CD4-positive, alpha-beta memory T cell (primary cell): ENCODE data around the gene CDHR1. TPM values are rescaled to one million over a fixed set of nuclear protein-coding genes. Genes with fewer than 3 reads are reported as not detected.
A peak's percentile ranks its signal among the peaks of the same experiment; 100 is the strongest.

Experiments
- CTCF ChIA-PET: fragments of 350-600 bp; sonication (Branson Sonifier 250); formaldehyde crosslinking; loops from one replicate; lab custom pipeline; 2021; ENCODE audit warnings: inconsistent platforms; ENCODE audit not compliant: partially characterized antibody; lab: Charles Lee
- POLR2A ChIA-PET: fragments of 350-600 bp; sonication (Branson Sonifier 250); formaldehyde crosslinking; loops from one replicate; lab custom pipeline; 2021; ENCODE audit not compliant: partially characterized antibody; lab: Charles Lee
- DNase-seq, 5 donors: peaks; one replicate each; pipeline versions ENCODE4 v3.0.0 to v3.0.0-alpha.2; 2020 to 2022; ENCODE audit warnings: mixed read lengths in 1 of 5
- H3K27ac ChIP-seq: one replicate; pipeline ENCODE4 v1.7.0; 2013; ENCODE audit warnings: low read depth, low read length
- H3K27me3 ChIP-seq: 2 replicates; pipeline ENCODE4 v1.7.0; 2013; ENCODE audit warnings: mild to moderate bottlenecking, low read length, moderate library complexity; ENCODE audit not compliant: insufficient read depth
- H3K36me3 ChIP-seq: 2 replicates; pipeline ENCODE4 v1.7.0; 2013; ENCODE audit warnings: mild to moderate bottlenecking, low read length, moderate library complexity; ENCODE audit not compliant: insufficient read depth
- H3K4me1 ChIP-seq: 2 replicates; pipeline ENCODE4 v1.7.0; 2013; ENCODE audit warnings: mild to moderate bottlenecking, low read length, moderate library complexity; ENCODE audit not compliant: insufficient read depth
- H3K4me3 ChIP-seq, 2 donors: one replicate each; pipeline ENCODE4 v1.7.0; 2013; ENCODE audit warnings: low read length in 2 of 2, mild to moderate bottlenecking in 1 of 2
- H3K9me3 ChIP-seq, 2 donors: one replicate each; pipeline ENCODE4 v1.7.0; 2013; ENCODE audit warnings: low read length in 2 of 2, control low read depth in 1 of 2; ENCODE audit not compliant: control insufficient read depth in 1 of 2
- H3K27ac Mint-ChIP-seq, 7 donors: one replicate each; pipeline ENCODE4 v1.8.0; 2020 to 2021; ENCODE audit warnings: mixed read lengths in 7 of 7, mild to moderate bottlenecking in 6 of 7, inconsistent platforms in 3 of 7, moderate library complexity in 3 of 7
- H3K27me3 Mint-ChIP-seq, 2 donors: one replicate each; pipeline ENCODE4 v1.8.0; 2020 to 2021; ENCODE audit warnings: mixed read lengths in 2 of 2
- H3K36me3 Mint-ChIP-seq, 2 donors: one replicate each; pipeline ENCODE4 v1.8.0; 2020 to 2021; ENCODE audit warnings: mixed read lengths in 2 of 2, inconsistent platforms in 1 of 2, mild to moderate bottlenecking in 1 of 2
- H3K4me1 Mint-ChIP-seq, 4 donors: one replicate each; pipeline ENCODE4 v1.8.0; 2020 to 2021; ENCODE audit warnings: mixed read lengths in 4 of 4, mild to moderate bottlenecking in 1 of 4
- H3K4me3 Mint-ChIP-seq, 8 donors: one replicate each; pipeline ENCODE4 v1.8.0; 2020 to 2021; ENCODE audit warnings: mixed read lengths in 8 of 8, mild to moderate bottlenecking in 7 of 8, moderate library complexity in 6 of 8, inconsistent platforms in 3 of 8
- H3K9me3 Mint-ChIP-seq, 8 donors: one replicate each; pipeline ENCODE4 v1.8.0; 2020 to 2021; ENCODE audit warnings: mixed read lengths in 8 of 8, mild to moderate bottlenecking in 5 of 8, inconsistent platforms in 3 of 8, moderate library complexity in 1 of 8
- intact Hi-C: fragments of 100-400 bp; cut with micrococcal nuclease; formaldehyde crosslinking; loops from one replicate; pipeline ENCODE4 v1.15.1; 2023
- polyA plus RNA-seq, 2 donors: library from polyadenylated mRNA; unstranded; fragments of 300-500 nt; fragmentation: Illumina TruSeq; gene quantifications; one replicate each; pipeline ENCODE4 v1.2.3, GENCODE V29; 2021
- total RNA-seq, 2 experiments: library from RNA; stranded (reverse); gene quantifications; one replicate each; pipeline ENCODE4 v1.2.3, GENCODE V29; 2021

Gene CDHR1
- total and polyA plus RNA-seq, 4 experiments from 2014 or later, result 0.12 to 0.17 TPM; not detected in 2

DNA sequence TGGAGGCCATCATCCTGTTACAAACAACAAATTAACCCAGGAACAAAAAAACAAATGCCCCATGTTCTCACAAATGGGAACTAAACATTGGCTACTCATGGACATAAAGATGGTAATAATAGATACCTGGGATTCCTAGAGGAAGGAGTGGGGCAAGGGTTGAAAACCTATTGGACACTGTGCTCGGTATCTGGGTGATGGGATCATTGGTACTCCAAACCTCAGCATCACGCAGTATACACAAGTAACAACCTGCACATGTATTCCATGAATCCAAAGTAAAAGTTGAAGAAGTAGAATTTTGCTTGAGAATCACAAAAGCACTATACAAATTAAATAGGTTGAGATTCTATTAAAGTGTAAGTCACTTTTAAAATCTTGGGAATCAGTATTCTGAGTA, 38.3 kb upstream of the CDHR1 start:
- Histone ChIP-seq H3K4me1 (no peaks in the 10 kb centered on the region), H3K27me3 (no peaks in the 10 kb centered on the region), H3K36me3 (peaks cover 30% of the 10 kb centered on the region), H3K4me3 (no peak overlapping the region), H3K9me3 (no peaks in the 10 kb centered on the region), H3K27ac (no peak overlapping the region)
- ChIA-PET POLR2A (interaction anchor here (1.2 kb wide), 1 partner anchor 9 kb away, joined by 5 read pairs; no protein-coding TSS in a partner anchor), CTCF (interaction anchor here (0.7 to 1.1 kb wide), 2 partner anchors 8 to 72 kb away, joined by 4 read pairs; no protein-coding TSS in a partner anchor)
- peaks cover 7 to 16% (median 8%) of the 10 kb centered on the region in 4 donors for H3K4me1 Mint-ChIP-seq
- H3K27ac Mint-ChIP-seq, result peak overlapping the region in 4 of 7 donors; percentile 21 to 80 (median 42)
- peaks cover 24 to 39% of the 10 kb centered on the region in 2 donors for H3K36me3 Mint-ChIP-seq
- no peaks in the 10 kb centered on the region for H3K9me3 Mint-ChIP-seq
- H3K27me3 Mint-ChIP-seq, result no peaks in the 10 kb centered on the region
- intact Hi-C loops, result no loop called here
- no peak for DNase-seq
- H3K4me3 Mint-ChIP-seq, result no peak overlapping the region

DNA sequence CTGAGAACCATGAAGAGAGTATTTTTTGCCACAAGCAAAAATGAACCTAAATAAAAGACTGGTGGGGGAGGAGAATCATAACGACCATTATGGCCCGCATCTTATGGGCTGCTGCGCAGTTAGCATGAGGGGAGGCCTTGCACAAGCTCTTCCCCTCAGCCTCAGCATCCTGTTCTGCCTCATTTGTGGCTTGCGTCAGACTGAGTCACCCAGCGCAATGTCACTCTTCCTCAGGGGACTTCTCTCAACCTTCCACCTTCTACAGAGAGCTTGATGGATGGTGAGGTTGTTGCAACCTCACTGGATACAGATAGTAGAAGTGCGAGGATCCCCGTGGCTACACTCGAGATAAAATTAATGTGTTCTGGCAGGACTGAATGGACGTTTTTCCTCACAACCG, 37.6 kb upstream of the CDHR1 start:
- H3K27ac ChIP-seq, result no peak overlapping the region
- no peak overlapping the region for H3K4me3 ChIP-seq
- no peaks in the 10 kb centered on the region for H3K4me1 ChIP-seq
- intact Hi-C loops, result no loop called here
- DNase-seq, result peak in 3 of 5 donors; percentile 23 to 47 (median 24)
- peaks cover 26% of the 10 kb centered on the region for H3K36me3 ChIP-seq
- no peaks in the 10 kb centered on the region for H3K9me3 ChIP-seq
- ChIA-PET POLR2A (no interaction called here), CTCF (interaction anchor here (1.1 kb wide), 1 partner anchor 9 kb away, joined by 4 read pairs; no protein-coding TSS in a partner anchor)
- Mint-ChIP-seq H3K4me3 (no peak overlapping the region), H3K27ac (peak overlapping the region; percentile 26 to 81 (median 39)), H3K4me1 (peaks cover 7 to 16% (median 8%) of the 10 kb centered on the region in 4 donors), H3K36me3 (peaks cover 22 to 36% of the 10 kb centered on the region in 2 donors), H3K27me3 (no peaks in the 10 kb centered on the region), H3K9me3 (no peaks in the 10 kb centered on the region)
- no peaks in the 10 kb centered on the region for H3K27me3 ChIP-seq

- peaks cover 13% of the 10 kb centered on the region for H3K36me3 ChIP-seq
- ChIA-PET CTCF (no interaction called here), POLR2A (no interaction called here)
Measured at GRCh38 chr10:84158061-84158460, 36.3 kb upstream of the CDHR1 start.

DNA sequence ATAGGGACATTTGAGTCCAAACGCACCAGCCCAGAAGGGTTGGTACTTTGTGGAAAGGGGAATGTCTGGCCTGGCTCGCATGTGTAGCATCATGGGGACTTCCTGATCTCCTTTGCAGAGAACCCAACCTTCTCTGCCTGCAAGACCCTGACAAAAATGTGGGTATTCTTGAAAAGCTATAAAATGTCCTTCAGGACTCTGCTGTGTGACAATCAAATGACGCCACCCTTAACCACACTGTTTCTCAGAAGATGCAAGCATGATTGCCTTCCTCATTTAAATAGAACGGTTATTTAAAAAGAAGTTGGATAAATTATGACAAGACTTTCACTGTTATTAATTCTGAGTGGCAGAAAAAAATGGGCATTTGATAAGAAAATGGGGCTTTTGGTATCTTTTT, 35.8 kb upstream of the CDHR1 start:
- no peaks in the 10 kb centered on the region for H3K4me1 ChIP-seq
- CTCF ChIA-PET, result interaction anchor here (1.7 kb wide), 1 partner anchor 13 kb away, joined by 3 read pairs; no protein-coding TSS in a partner anchor
- H3K4me3 ChIP-seq, result no peak overlapping the region
- POLR2A ChIA-PET, result interaction anchor here (2.0 kb wide), 1 partner anchor 19 kb away, joined by 5 read pairs; no protein-coding TSS in a partner anchor
- Mint-ChIP-seq H3K9me3 (no peaks in the 10 kb centered on the region), H3K27ac (peak overlapping the region in 2 of 7 donors; percentile 9 to 62), H3K4me3 (no peak overlapping the region), H3K27me3 (peaks cover 1 to 4% of the 10 kb centered on the region in 2 donors), H3K36me3 (peaks cover 6 to 19% of the 10 kb centered on the region in 2 donors), H3K4me1 (peaks cover 7 to 14% (median 8%) of the 10 kb centered on the region in 4 donors)
- H3K9me3 ChIP-seq, result no peaks in the 10 kb centered on the region
- intact Hi-C loops, result no loop called here
- no peak overlapping the region for H3K27ac ChIP-seq
- H3K27me3 ChIP-seq, result no peaks in the 10 kb centered on the region
- no peak for DNase-seq
- peaks cover 8% of the 10 kb centered on the region for H3K36me3 ChIP-seq

More at GRCh38 chr10:84158061-84158460, 36.3 kb upstream of the CDHR1 start:
- Mint-ChIP-seq H3K27ac (peak overlapping the region in 3 of 7 donors; percentile 29 to 64 (median 42)), H3K36me3 (peaks cover 11 to 24% of the 10 kb centered on the region in 2 donors), H3K4me1 (peaks cover 7 to 14% (median 8%) of the 10 kb centered on the region in 4 donors), H3K27me3 (peaks cover 1 to 3% of the 10 kb centered on the region in 2 donors), H3K9me3 (no peaks in the 10 kb centered on the region), H3K4me3 (no peak overlapping the region)
- H3K4me1 ChIP-seq, result no peaks in the 10 kb centered on the region
- intact Hi-C loops, result no loop called here
- no peaks in the 10 kb centered on the region for H3K27me3 ChIP-seq
- H3K4me3 ChIP-seq, result no peak overlapping the region
- H3K9me3 ChIP-seq, result no peaks in the 10 kb centered on the region
- H3K27ac ChIP-seq, result no peak overlapping the region
- DNase-seq, result no peak

GRCh38 chr10:84159076-84159685, 35.2 kb upstream of the CDHR1 start:
- intact Hi-C loops, result no loop called here

DNA sequence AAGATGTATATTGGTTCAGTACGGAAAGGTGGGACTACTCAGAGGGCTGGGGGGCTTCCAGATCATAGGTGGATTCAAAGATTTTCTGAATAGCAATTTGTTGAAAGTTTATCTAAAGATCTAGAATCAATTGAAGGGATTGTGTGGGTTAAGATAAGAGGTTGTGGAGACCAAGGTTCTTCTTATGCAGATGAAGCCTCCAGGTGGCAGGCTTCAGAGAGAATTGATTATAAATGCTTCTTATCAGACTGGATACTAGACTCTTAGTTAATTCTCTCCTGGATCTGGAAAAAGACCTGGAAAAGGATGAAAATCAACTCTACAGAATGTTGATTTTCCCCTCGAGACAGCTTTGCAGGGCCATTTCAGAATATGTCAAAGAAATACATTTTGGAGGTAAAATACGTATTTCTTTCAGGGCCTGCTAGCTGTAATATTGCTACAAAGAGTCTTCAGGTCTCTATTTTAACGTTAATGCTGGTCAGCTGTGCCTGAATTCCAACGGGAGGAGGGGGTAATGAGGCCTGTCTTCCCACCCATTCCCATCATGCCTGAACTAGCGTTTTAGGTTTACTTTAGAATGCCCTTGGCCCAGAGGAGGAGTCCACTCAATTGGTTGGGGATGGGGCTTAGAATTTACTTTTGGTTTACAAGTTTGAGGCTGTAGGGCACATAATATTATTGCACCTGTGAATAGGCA, 33.5 kb upstream of the CDHR1 start:
- no peak overlapping the region for H3K4me3 ChIP-seq
- no peaks in the 10 kb centered on the region for H3K9me3 ChIP-seq
- ChIA-PET CTCF (interaction anchor here (1.1 to 1.4 kb wide), 2 partner anchors 13 to 45 kb away, joined by 3 to 4 read pairs; no protein-coding TSS in a partner anchor), POLR2A (no interaction called here)
- intact Hi-C loops, result no loop called here
- H3K4me1 Mint-ChIP-seq, result peaks cover 6 to 14% (median 8%) of the 10 kb centered on the region in 4 donors
- no peaks in the 10 kb centered on the region for H3K9me3 Mint-ChIP-seq
- H3K4me3 Mint-ChIP-seq, result no peak overlapping the region
- no peak for DNase-seq
- H3K27ac Mint-ChIP-seq, result no peak overlapping the region
- H3K27me3 Mint-ChIP-seq, result peaks cover 8 to 9% of the 10 kb centered on the region in 2 donors
- H3K4me1 ChIP-seq, result no peaks in the 10 kb centered on the region
- peaks cover 0 to 3% of the 10 kb centered on the region in 2 donors for H3K36me3 Mint-ChIP-seq
- no peak overlapping the region for H3K27ac ChIP-seq
- no peaks in the 10 kb centered on the region for H3K27me3 ChIP-seq
- no peaks in the 10 kb centered on the region for H3K36me3 ChIP-seq

More at GRCh38 chr10:84159076-84159685, 35.2 kb upstream of the CDHR1 start:
- Mint-ChIP-seq H3K4me1 (peaks cover 6 to 14% (median 8%) of the 10 kb centered on the region in 4 donors), H3K4me3 (no peak overlapping the region), H3K27ac (peak overlapping the region in 2 of 7 donors; percentile 14 to 90), H3K27me3 (peaks cover 4% of the 10 kb centered on the region in 2 donors), H3K36me3 (peaks cover 6 to 13% of the 10 kb centered on the region in 2 donors), H3K9me3 (no peaks in the 10 kb centered on the region)
- ChIA-PET CTCF (interaction anchor here (1.7 kb wide), 1 partner anchor 14 kb away, joined by 3 read pairs; no protein-coding TSS in a partner anchor), POLR2A (interaction anchor here (2.0 kb wide), 1 partner anchor 18 kb away, joined by 5 read pairs; no protein-coding TSS in a partner anchor)
- H3K27ac ChIP-seq, result no peak overlapping the region
- H3K4me3 ChIP-seq, result no peak overlapping the region
- H3K9me3 ChIP-seq, result no peaks in the 10 kb centered on the region
- H3K36me3 ChIP-seq, result peaks cover 5% of the 10 kb centered on the region
- H3K4me1 ChIP-seq, result no peaks in the 10 kb centered on the region
- no peaks in the 10 kb centered on the region for H3K27me3 ChIP-seq
- DNase-seq, result no peak

DNA sequence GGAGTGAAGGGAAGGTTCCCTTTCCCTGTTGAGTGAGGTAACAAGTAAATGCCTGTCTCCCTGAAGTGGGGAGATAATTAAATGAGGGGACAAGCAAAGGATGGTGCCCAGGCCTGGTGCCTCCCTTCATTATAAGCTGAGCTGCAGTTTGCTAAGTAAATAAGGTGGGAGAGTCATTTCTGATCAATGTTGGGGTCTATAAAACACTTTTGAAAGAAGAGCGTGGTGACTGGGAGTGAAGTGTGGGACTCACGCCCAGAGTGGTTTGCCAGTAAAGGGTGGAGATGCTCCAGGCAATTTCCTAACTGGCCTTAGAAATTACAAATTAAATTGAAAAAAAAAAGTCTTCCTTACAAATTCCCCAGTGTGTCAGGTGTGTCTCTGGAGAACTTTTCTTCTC, 30.3 kb upstream of the CDHR1 start:
- peaks cover 11 to 13% of the 10 kb centered on the region in 2 donors for H3K27me3 Mint-ChIP-seq
- CTCF ChIA-PET, result interaction anchor here (1.2 kb wide), 1 partner anchor 16 kb away, joined by 3 read pairs; no protein-coding TSS in a partner anchor
- Histone ChIP-seq H3K4me3 (no peak overlapping the region), H3K27me3 (no peaks in the 10 kb centered on the region), H3K4me1 (no peaks in the 10 kb centered on the region), H3K9me3 (no peaks in the 10 kb centered on the region), H3K36me3 (no peaks in the 10 kb centered on the region), H3K27ac (no peak overlapping the region)
- POLR2A ChIA-PET, result no interaction called here
- H3K27ac Mint-ChIP-seq, result peak overlapping the region in 2 of 7 donors; percentile 47 to 64
- no peak overlapping the region for H3K4me3 Mint-ChIP-seq
- H3K36me3 Mint-ChIP-seq, result no peaks in the 10 kb centered on the region
- H3K9me3 Mint-ChIP-seq, result no peaks in the 10 kb centered on the region
- DNase-seq, result no peak
- intact Hi-C loops, result no loop called here
- peaks cover 0 to 3% (median 1%) of the 10 kb centered on the region in 4 donors for H3K4me1 Mint-ChIP-seq
